Calu3 (cell line): ENCODE data around the gene ATXN7. TPM values are rescaled to one million over a fixed set of nuclear protein-coding genes. Genes with fewer than 3 reads are reported as not detected.
A peak's percentile ranks its signal among the peaks of the same experiment; 100 is the strongest.

ENCODE experiments used
- BruUV-seq: library from RNA; stranded (reverse); fragments of 400-500 nt; replicated peaks from 2 replicates; lab custom pipeline; 2021; lab: Mats Ljungman, UMichigan
- CTCF ChIA-PET: fragments of 300-600 bp; sonication (Branson Sonifier 250); formaldehyde crosslinking; loops from one replicate; lab custom pipeline; 2022; ENCODE audit warnings: antibody characterized with exemption; lab: Charles Lee
- DNase-seq: peaks from one replicate; pipeline ENCODE4 v3.0.0; 2022
- H3K27ac Mint-ChIP-seq: one replicate; pipeline ENCODE4 v1.8.0; 2022; ENCODE audit warnings: mixed read lengths; ENCODE audit not compliant: unreplicated experiment
- H3K27me3 Mint-ChIP-seq: one replicate; pipeline ENCODE4 v1.8.0; 2022; ENCODE audit warnings: mixed read lengths; ENCODE audit not compliant: unreplicated experiment
- H3K36me3 Mint-ChIP-seq: one replicate; pipeline ENCODE4 v1.8.0; 2022; ENCODE audit warnings: mild to moderate bottlenecking, moderate library complexity, mixed read lengths; ENCODE audit not compliant: insufficient read depth, unreplicated experiment
- H3K4me1 Mint-ChIP-seq: one replicate; pipeline ENCODE4 v1.8.0; 2022; ENCODE audit warnings: mild to moderate bottlenecking, low read depth, mixed read lengths; ENCODE audit not compliant: unreplicated experiment
- H3K4me3 Mint-ChIP-seq: one replicate; pipeline ENCODE4 v1.8.0; 2022; ENCODE audit warnings: mild to moderate bottlenecking, low read depth, moderate library complexity, mixed read lengths; ENCODE audit not compliant: unreplicated experiment
- H3K9me3 Mint-ChIP-seq: one replicate; pipeline ENCODE4 v1.8.0; 2022; ENCODE audit warnings: low read depth, mixed read lengths; ENCODE audit not compliant: unreplicated experiment
- intact Hi-C: fragments of 100-400 bp; cut with micrococcal nuclease; formaldehyde crosslinking; loops from one replicate; pipeline ENCODE4 v1.10.0; 2022; ENCODE audit not compliant: unreplicated experiment
- total RNA-seq: library from RNA; stranded (reverse); gene quantifications from 2 replicates; pipeline ENCODE4 v1.2.3, GENCODE V29; 2022
- TF ChIP-seq, protein P1 (sequence below): fragments of 200-600 bp; IDR thresholded peaks from one replicate; pipeline ENCODE4 v1.8.0; 2022; ENCODE audit warnings: antibody characterized with exemption; ENCODE audit not compliant: unreplicated experiment

ATXN7 gene
- total RNA-seq, 1 experiment from 2014 or later, result 31.2 TPM

DNA sequence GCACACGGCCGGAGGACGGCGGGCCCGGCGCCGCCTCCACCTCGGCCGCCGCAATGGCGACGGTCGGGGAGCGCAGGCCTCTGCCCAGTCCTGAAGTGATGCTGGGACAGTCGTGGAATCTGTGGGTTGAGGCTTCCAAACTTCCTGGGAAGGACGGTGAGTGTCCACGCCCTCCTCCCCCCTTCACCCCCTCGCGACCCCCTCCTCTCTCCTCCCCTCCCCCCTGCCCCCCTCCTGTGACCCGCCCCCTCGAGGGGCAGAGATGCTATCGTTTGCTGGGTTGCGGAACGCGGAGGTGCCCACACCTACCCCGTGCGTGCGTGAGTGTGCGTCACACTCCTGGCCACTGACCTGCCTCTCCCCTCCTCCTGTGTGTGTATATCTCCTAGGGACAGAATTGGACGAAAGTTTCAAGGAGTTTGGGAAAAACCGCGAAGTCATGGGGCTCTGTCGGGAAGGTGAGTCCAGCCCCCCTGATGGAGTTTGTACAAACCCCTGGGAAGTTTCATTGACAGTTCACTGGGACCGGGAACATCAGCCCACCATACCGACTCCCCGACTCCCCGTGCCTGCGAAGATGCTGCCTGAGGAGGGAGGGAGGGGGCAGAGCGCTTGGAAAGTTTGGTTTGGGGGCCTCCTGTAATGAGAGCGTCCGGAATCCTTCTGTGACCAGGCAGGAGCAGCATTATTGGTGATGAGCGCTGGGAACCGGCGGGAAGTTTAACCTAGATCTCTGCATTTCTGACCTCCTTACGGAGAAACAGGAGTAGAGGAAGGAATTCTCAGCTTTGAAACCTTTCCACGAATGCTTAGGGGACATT lies 49.3 kb downstream of the ATXN7 start:
- Mint-ChIP-seq H3K27ac (peak overlapping the region; percentile 77), H3K4me3 (peak overlapping the region; percentile 88), H3K4me1 (peaks cover 27% of the 10 kb centered on the region), H3K9me3 (no peaks in the 10 kb centered on the region), H3K27me3 (no peaks in the 10 kb centered on the region), H3K36me3 (peaks cover 44% of the 10 kb centered on the region)
- no TSS peak for BruUV-seq
- CTCF ChIA-PET, result no interaction called here
- TF ChIP-seq, protein P1, sequence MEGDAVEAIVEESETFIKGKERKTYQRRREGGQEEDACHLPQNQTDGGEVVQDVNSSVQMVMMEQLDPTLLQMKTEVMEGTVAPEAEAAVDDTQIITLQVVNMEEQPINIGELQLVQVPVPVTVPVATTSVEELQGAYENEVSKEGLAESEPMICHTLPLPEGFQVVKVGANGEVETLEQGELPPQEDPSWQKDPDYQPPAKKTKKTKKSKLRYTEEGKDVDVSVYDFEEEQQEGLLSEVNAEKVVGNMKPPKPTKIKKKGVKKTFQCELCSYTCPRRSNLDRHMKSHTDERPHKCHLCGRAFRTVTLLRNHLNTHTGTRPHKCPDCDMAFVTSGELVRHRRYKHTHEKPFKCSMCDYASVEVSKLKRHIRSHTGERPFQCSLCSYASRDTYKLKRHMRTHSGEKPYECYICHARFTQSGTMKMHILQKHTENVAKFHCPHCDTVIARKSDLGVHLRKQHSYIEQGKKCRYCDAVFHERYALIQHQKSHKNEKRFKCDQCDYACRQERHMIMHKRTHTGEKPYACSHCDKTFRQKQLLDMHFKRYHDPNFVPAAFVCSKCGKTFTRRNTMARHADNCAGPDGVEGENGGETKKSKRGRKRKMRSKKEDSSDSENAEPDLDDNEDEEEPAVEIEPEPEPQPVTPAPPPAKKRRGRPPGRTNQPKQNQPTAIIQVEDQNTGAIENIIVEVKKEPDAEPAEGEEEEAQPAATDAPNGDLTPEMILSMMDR, result no peak
- peak; percentile 60 for DNase-seq
- intact Hi-C loops, result loop anchor here (5.0 kb wide), 3 partner anchors 46 to 79 kb away; no protein-coding TSS in a partner anchor

DNA sequence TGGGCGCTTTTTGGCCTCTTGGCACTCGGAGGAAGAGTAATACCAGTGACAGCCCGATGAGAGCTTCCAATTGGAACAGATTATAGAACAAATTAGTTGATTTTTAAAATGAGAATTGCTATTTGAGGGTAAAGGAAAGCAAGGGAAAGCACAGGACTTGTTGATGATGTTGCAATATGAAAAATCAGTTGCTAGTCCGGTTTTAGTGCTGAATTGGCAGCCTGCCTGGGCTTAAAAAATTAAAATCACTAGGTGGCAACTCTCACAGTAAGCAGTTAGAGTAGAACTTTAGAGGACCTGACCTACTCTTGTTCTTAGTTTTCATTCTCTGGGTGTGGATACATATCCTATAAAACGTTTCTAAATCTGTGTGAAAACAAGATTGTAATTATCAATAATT lies 50.6 kb downstream of the ATXN7 start:
- Mint-ChIP-seq H3K27me3 (no peaks in the 10 kb centered on the region), H3K36me3 (peaks cover 44% of the 10 kb centered on the region), H3K4me1 (peaks cover 31% of the 10 kb centered on the region), H3K4me3 (peak overlapping the region; percentile 88), H3K9me3 (no peaks in the 10 kb centered on the region), H3K27ac (peak overlapping the region; percentile 63)
- TF ChIP-seq, protein P1, result no peak
- peak; percentile 56 for DNase-seq
- intact Hi-C loops, result loop anchor here (5.0 kb wide), 3 partner anchors 47 to 78 kb away; no protein-coding TSS in a partner anchor
- CTCF ChIA-PET, result interaction anchor here (1.4 kb wide), 1 partner anchor 80 kb away, joined by 3 read pairs; no protein-coding TSS in a partner anchor
- no TSS peak for BruUV-seq

DNA sequence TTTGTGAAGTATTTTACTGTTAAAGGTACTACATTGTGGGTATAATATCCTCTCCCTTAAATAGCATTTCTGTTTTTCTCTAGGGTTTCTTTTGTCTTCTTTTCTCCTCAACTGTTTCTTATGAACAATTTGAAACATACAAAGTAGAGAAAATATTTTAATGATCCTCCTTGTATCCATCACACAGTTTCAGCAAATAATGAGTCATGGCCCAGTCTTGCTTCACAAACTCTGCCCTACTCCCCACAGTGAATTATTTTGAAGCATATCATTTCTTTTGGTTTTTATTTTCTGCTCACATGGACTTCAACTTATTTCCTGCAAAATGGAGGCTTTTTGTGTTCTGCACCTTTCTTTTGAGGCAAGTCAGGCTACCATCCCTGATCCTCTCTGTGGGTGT lies 54.7 kb downstream of the ATXN7 start:
- BruUV-seq, result no TSS peak
- H3K27ac Mint-ChIP-seq, result no peak overlapping the region

DNA sequence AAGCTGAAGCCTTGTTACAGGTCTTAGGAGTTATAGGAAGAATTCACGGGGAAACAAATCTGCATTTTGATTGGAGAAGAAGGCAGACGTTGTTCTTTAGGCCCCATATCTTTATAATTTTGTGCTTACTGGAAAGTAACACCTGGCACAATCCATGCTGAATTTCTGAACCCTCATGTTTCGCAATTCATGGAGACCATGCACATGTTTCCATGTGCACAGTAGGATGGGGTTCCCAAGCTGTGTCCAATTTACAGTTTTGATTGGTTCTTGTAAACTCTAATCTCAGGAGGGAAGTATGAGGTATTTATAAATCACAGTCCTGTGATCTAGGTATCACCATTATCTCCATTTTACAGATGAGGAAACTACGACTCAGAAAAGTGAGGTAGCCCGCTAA lies 56.3 kb downstream of the ATXN7 start:
- CTCF ChIA-PET, result no interaction called here
- no peak overlapping the region for H3K4me3 Mint-ChIP-seq
- H3K4me1 Mint-ChIP-seq, result peaks cover 14% of the 10 kb centered on the region
- no TSS peak for BruUV-seq
- peaks cover 14% of the 10 kb centered on the region for H3K36me3 Mint-ChIP-seq
- intact Hi-C loops, result no loop called here
- H3K27ac Mint-ChIP-seq, result no peak overlapping the region
- no peaks in the 10 kb centered on the region for H3K9me3 Mint-ChIP-seq
- no peaks in the 10 kb centered on the region for H3K27me3 Mint-ChIP-seq
- TF ChIP-seq, protein P1, result no peak
- no peak for DNase-seq

More for the DNA sequence above, 54.7 kb downstream of the ATXN7 start:
- DNase-seq, result no peak
- H3K27me3 Mint-ChIP-seq, result no peaks in the 10 kb centered on the region
- H3K4me3 Mint-ChIP-seq, result no peak overlapping the region
- TF ChIP-seq, protein P1, result no peak
- intact Hi-C loops, result no loop called here
- CTCF ChIA-PET, result no interaction called here
- H3K9me3 Mint-ChIP-seq, result no peaks in the 10 kb centered on the region
- H3K36me3 Mint-ChIP-seq, result peaks cover 24% of the 10 kb centered on the region
- H3K4me1 Mint-ChIP-seq, result peaks cover 22% of the 10 kb centered on the region
